HEK293 (cell line): ENCODE measurements around the gene IL25.

Source experiments
- CTCF ChIP-seq: fragments of 450-650 bp; formaldehyde crosslinking; IDR thresholded peaks from 2 replicates; pipeline ENCODE4 v1.5.1; 2016; ENCODE audit warnings: missing biosample characterization, missing genetic modification characterization
- TF ChIP-seq, protein P1 (sequence below): fragments of 450-650 bp; formaldehyde crosslinking; IDR thresholded peaks from 2 replicates; pipeline ENCODE4 v1.5.1; 2017; ENCODE audit warnings: missing biosample characterization, missing genetic modification characterization

DNA sequence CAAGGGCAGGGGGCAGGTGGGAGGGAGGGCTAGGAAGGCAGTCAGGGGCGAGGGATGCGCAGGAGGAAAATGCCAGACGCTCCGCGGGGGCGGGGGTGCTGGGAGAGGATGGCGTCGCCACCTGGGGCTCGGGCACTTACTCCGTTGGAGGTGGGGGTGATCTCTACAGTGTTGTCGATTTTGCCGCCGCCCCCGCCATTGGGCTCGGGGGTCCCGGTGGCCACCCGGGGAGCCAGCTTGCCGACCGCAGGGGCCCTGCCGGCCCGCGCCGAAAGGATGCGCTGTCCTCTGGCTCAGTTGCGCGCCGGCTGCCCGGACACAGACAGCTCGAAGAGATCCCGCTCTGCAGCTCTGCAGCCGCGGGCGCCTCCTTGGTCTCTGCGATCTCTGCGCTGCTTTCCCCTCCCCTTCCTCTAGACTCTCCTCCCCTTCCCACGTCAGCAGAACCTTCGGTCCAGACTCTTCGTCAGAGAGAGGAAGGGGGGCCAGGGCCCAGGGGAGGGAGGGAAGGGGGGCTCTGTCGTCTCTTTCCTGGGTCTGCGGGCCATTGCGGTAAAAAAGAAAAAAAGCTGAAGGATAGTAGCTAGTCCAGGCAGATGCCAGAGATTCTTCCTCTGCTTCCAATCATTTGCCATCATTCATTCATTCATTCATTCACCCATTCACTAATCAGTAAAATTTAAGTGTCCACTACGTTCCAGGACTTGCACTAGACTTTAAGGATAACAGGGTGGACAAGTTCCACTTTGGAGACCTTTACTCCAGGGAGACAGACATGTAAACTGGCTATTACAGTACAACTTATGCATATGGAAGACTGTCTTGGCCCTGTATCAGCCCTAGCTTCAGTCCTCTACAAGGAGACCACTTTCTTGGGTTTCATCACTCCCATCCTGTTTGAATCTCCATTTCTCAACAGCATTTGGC is 19.8 kb upstream of the IL25 start, which contains the start of gene SLC22A17:
- peak; percentile 57; the same call in 1 of the 2 replicates for TF ChIP-seq CTCF (tag by site-specific recombination)
- TF ChIP-seq, protein P1, sequence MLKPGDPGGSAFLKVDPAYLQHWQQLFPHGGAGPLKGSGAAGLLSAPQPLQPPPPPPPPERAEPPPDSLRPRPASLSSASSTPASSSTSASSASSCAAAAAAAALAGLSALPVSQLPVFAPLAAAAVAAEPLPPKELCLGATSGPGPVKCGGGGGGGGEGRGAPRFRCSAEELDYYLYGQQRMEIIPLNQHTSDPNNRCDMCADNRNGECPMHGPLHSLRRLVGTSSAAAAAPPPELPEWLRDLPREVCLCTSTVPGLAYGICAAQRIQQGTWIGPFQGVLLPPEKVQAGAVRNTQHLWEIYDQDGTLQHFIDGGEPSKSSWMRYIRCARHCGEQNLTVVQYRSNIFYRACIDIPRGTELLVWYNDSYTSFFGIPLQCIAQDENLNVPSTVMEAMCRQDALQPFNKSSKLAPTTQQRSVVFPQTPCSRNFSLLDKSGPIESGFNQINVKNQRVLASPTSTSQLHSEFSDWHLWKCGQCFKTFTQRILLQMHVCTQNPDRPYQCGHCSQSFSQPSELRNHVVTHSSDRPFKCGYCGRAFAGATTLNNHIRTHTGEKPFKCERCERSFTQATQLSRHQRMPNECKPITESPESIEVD (tag by site-specific recombination): no peak
